Measurements from ENCODE around the gene PUS10.

Gene PUS10

GRCh38 chr2:61011678-61012077, 6.4 kb downstream of the PUS10 start:
- no peak overlapping the region for H3K4me3 ChIP-seq (replicated peaks; ENCODE audit: insufficient read depth, low read length)
- TF ChIP-seq GABPA (IDR thresholded peaks at IDR 0.05; ENCODE audit: low read depth), result no peak
- no peak for TF ChIP-seq SPI1 (IDR thresholded peaks at IDR 0.05; ENCODE audit: borderline replicate concordance, low read depth)
- TF ChIP-seq CTCF (IDR thresholded peaks at IDR 0.05; ENCODE audit: insufficient read depth, low read length), result no peak
- TF ChIP-seq REST (IDR thresholded peaks at IDR 0.05; ENCODE audit: insufficient replicate concordance, low read depth), result no peak
- no peak for TF ChIP-seq POLR2AphosphoS5 (IDR thresholded peaks at IDR 0.05; ENCODE audit: low read depth)
- H3K27me3 ChIP-seq (ENCODE audit: insufficient read depth, poor library complexity, severe bottlenecking), result no peaks in the 10 kb centered on the region
- peak in 1 of 2 experiments; percentile 57 for DNase-seq (ENCODE audit: low read depth in 1 of 2, low spot score in 1 of 2)
- no peak overlapping the region for H3K27ac ChIP-seq (replicated peaks)

- TF ChIP-seq POLR2AphosphoS5 (IDR thresholded peaks at IDR 0.05; ENCODE audit: low read depth), result no peak
- TF ChIP-seq CTCF (IDR thresholded peaks at IDR 0.05; ENCODE audit: insufficient read depth, low read length), result no peak
- DNase-seq (ENCODE audit: low read depth in 1 of 2, low spot score in 1 of 2), result no peak
- no peak overlapping the region for H3K4me3 ChIP-seq (replicated peaks; ENCODE audit: insufficient read depth, low read length)
- H3K27ac ChIP-seq (replicated peaks), result no peak overlapping the region
- no peaks in the 10 kb centered on the region for H3K27me3 ChIP-seq (ENCODE audit: insufficient read depth, poor library complexity, severe bottlenecking)
Measured at GRCh38 chr2:61009355-61009754, 8.7 kb downstream of the PUS10 start.

- TF ChIP-seq CTCF (IDR thresholded peaks at IDR 0.05; ENCODE audit: insufficient read depth, low read length) (no peak), SPI1 (IDR thresholded peaks at IDR 0.05; ENCODE audit: borderline replicate concordance, low read depth) (no peak), POLR2AphosphoS5 (IDR thresholded peaks at IDR 0.05; ENCODE audit: low read depth) (no peak), REST (IDR thresholded peaks at IDR 0.05; ENCODE audit: insufficient replicate concordance, low read depth) (no peak), GABPA (IDR thresholded peaks at IDR 0.05; ENCODE audit: low read depth) (no peak)
- Histone ChIP-seq H3K4me3 (replicated peaks; ENCODE audit: insufficient read depth, low read length) (no peak overlapping the region), H3K27ac (replicated peaks) (no peak overlapping the region), H3K27me3 (ENCODE audit: insufficient read depth, poor library complexity, severe bottlenecking) (no peaks in the 10 kb centered on the region)
- DNase-seq (ENCODE audit: low read depth in 1 of 2, low spot score in 1 of 2), result no peak
Measured at GRCh38 chr2:61006486-61007105, 11.5 kb downstream of the PUS10 start.

GRCh38 chr2:61005736-61006135, 12.3 kb downstream of the PUS10 start:
- Histone ChIP-seq H3K27me3 (ENCODE audit: insufficient read depth, poor library complexity, severe bottlenecking) (no peaks in the 10 kb centered on the region), H3K4me3 (replicated peaks; ENCODE audit: insufficient read depth, low read length) (no peak overlapping the region), H3K27ac (replicated peaks) (no peak overlapping the region)
- TF ChIP-seq GABPA (IDR thresholded peaks at IDR 0.05; ENCODE audit: low read depth), result no peak
- no peak for TF ChIP-seq CTCF (IDR thresholded peaks at IDR 0.05; ENCODE audit: insufficient read depth, low read length)
- TF ChIP-seq POLR2AphosphoS5 (IDR thresholded peaks at IDR 0.05; ENCODE audit: low read depth), result no peak
- no peak for TF ChIP-seq SPI1 (IDR thresholded peaks at IDR 0.05; ENCODE audit: borderline replicate concordance, low read depth)
- no peak for TF ChIP-seq REST (IDR thresholded peaks at IDR 0.05; ENCODE audit: insufficient replicate concordance, low read depth)
- DNase-seq (ENCODE audit: low read depth in 1 of 2, low spot score in 1 of 2), result no peak

Measured in HL-60 (cell line).